NB4 (cell line): ENCODE measurements around the gene SNAI3.
"Not testable (repeated sequence)": the region's sequence is repeated elsewhere in the genome, so short reads cannot be mapped to it uniquely, and the experiment has no call there.

ENCODE experiments used
- POLR2A ChIP-seq: IDR thresholded peaks from 2 replicates; pipeline ENCODE4 v1.6.1; 2011; ENCODE audit warnings: mild to moderate bottlenecking; ENCODE audit not compliant: insufficient read length; ENCODE audit errors: extremely low read depth
- TF ChIP-seq, protein P1 (sequence below): IDR thresholded peaks from 2 replicates; pipeline ENCODE4 v1.6.1; 2011; ENCODE audit warnings: low read depth, low read length

GRCh38 chr16:88669493-88669892 is 16.8 kb downstream of the SNAI3 start:
- TF ChIP-seq, protein P1, sequence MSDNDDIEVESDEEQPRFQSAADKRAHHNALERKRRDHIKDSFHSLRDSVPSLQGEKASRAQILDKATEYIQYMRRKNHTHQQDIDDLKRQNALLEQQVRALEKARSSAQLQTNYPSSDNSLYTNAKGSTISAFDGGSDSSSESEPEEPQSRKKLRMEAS = not testable (repeated sequence)
- not testable (repeated sequence) for TF ChIP-seq POLR2A
